SK-N-SH (cell line): ENCODE measurements around the gene ETS2. TPM values are rescaled to one million over a fixed set of nuclear protein-coding genes. Genes with fewer than 3 reads are reported as not detected.
A peak's percentile ranks its signal among the peaks of the same experiment; 100 is the strongest.

Experiments
- CTCF ChIA-PET: fragments of 300-600, 350-600 bp; formaldehyde crosslinking; extraction: SDS; loops from one replicate; lab custom pipeline; 2021; lab: Yijun Ruan, JAX
- POLR2A ChIA-PET: fragments of 350-600 bp; sonication (Branson Sonifier 250); formaldehyde crosslinking; extraction: SDS; loops from one replicate; lab custom pipeline; 2020; ENCODE audit warnings: antibody characterized with exemption, inconsistent platforms; lab: Yijun Ruan, JAX
- DNase-seq: peaks from one replicate; pipeline ENCODE4 v3.0.0; 2012
- H2AFZ ChIP-seq: fragments of 200-600 bp; sonication (generic); 2 replicates; pipeline ENCODE4 v1.8.1; 2016; ENCODE audit warnings: antibody characterized with exemption, mild to moderate bottlenecking, low read depth
- H3F3A ChIP-seq: fragments of 200-600 bp; sonication (generic); replicated peaks from 2 replicates; pipeline ENCODE3; 2016; ENCODE audit warnings: antibody characterized with exemption, mild to moderate bottlenecking; ENCODE audit not compliant: insufficient read depth
- H3K27ac ChIP-seq, 2 experiments: fragments of 200-500 bp in 1 of 2; fragments of 200-600 bp in 1 of 2; sonication (Bioruptor generic) in 1 of 2; sonication (generic), shearing (Covaris generic) in 1 of 2; 2 replicates each; pipeline versions ENCODE4 v1.5.1 to v1.6.1; 2014 to 2016; ENCODE audit warnings: low read depth in 2 of 2, inconsistent platforms in 1 of 2, low read length in 1 of 2, mild to moderate bottlenecking in 1 of 2, mixed read lengths in 1 of 2
- H3K27me3 ChIP-seq: fragments of 200-600 bp; sonication (generic), shearing (Covaris generic); 2 replicates; pipeline ENCODE4 v1.6.1; 2016; ENCODE audit warnings: mixed run types; ENCODE audit not compliant: insufficient read depth
- H3K36me3 ChIP-seq, 2 experiments: fragments of 200-500 bp in 1 of 2; fragments of 200-600 bp in 1 of 2; sonication (Bioruptor generic) in 1 of 2; sonication (generic) in 1 of 2; replicated peaks in 1 of 2; 2 replicates each; pipeline versions ENCODE3 to v1.5.1; 2014 to 2016; ENCODE audit warnings: low read length in 1 of 2, mild to moderate bottlenecking in 1 of 2; ENCODE audit not compliant: insufficient read depth in 2 of 2, control insufficient read depth in 1 of 2
- H3K4me1 ChIP-seq, 2 experiments: fragments of 200-500 bp in 1 of 2; fragments of 200-600 bp in 1 of 2; sonication (Bioruptor generic) in 1 of 2; sonication (generic), shearing (Covaris generic) in 1 of 2; 2 replicates each; pipeline versions ENCODE4 v1.5.1 to v1.6.1; 2014 to 2016; ENCODE audit warnings: low read depth in 1 of 2, low read length in 1 of 2, mixed run types in 1 of 2; ENCODE audit not compliant: insufficient read depth in 2 of 2, control insufficient read depth in 1 of 2
- H3K4me2 ChIP-seq: fragments of 200-600 bp; sonication (generic), shearing (Covaris generic); 2 replicates; pipeline ENCODE4 v1.6.1; 2017; ENCODE audit warnings: mixed run types
- H3K4me3 ChIP-seq, 2 experiments: fragments of 200-500 bp in 1 of 2; fragments of 200-600 bp in 1 of 2; sonication (Bioruptor generic) in 1 of 2; sonication (generic), shearing (Covaris generic) in 1 of 2; 2 replicates each; pipeline versions ENCODE4 v1.5.1 to v1.8.1; 2014 to 2016; ENCODE audit warnings: low read depth in 2 of 2, inconsistent platforms in 1 of 2, low read length in 1 of 2, mild to moderate bottlenecking in 1 of 2, mixed read lengths in 1 of 2, moderate library complexity in 1 of 2
- H3K79me2 ChIP-seq: fragments of 200-600 bp; sonication (generic); 2 replicates; pipeline ENCODE4 v1.8.1; 2017; ENCODE audit warnings: mild to moderate bottlenecking; ENCODE audit not compliant: insufficient read depth
- H3K9ac ChIP-seq: fragments of 200-600 bp; sonication (generic); 2 replicates; pipeline ENCODE4 v1.6.1; 2017; ENCODE audit warnings: mixed run types
- H3K9me2 ChIP-seq: fragments of 200-600 bp; sonication (generic); 2 replicates; pipeline ENCODE4 v1.6.1; 2017; ENCODE audit warnings: mixed run types
- H3K9me3 ChIP-seq: fragments of 200-600 bp; sonication (generic); 2 replicates; pipeline ENCODE4 v1.6.1; 2017; ENCODE audit warnings: mixed run types, mild to moderate bottlenecking, moderate library complexity
- H4K20me1 ChIP-seq: fragments of 200-600 bp; sonication (generic); 2 replicates; pipeline ENCODE4 v1.6.1; 2017; ENCODE audit warnings: mild to moderate bottlenecking, mixed run types; ENCODE audit not compliant: insufficient read depth
- CTCF ChIP-seq: fragments of 200-600 bp; sonication (generic); IDR thresholded peaks from 2 replicates; pipeline ENCODE4 v1.6.1; 2017; ENCODE audit warnings: antibody characterized with exemption, mild to moderate bottlenecking, moderate library complexity
- EZH2phosphoT487 ChIP-seq: fragments of 200-600 bp; sonication (generic); IDR thresholded peaks from 2 replicates; pipeline ENCODE4 v1.6.1; 2017; ENCODE audit warnings: low read depth, mixed run types, mild to moderate bottlenecking, antibody characterized with exemption, moderate library complexity, borderline replicate concordance
- FOXJ3 ChIP-seq: sonication (generic); formaldehyde crosslinking; IDR thresholded peaks from 2 replicates; pipeline ENCODE4 v1.5.1; 2020; ENCODE audit warnings: mild to moderate bottlenecking, missing genetic modification reagents
- GATA2 ChIP-seq: sonication (generic); formaldehyde crosslinking; IDR thresholded peaks from 2 replicates; pipeline ENCODE4 v1.5.0; 2020; ENCODE audit warnings: mild to moderate bottlenecking, missing genetic modification reagents
- JUND ChIP-seq: IDR thresholded peaks from 2 replicates; pipeline ENCODE4 v1.4.0; 2012
- MAX ChIP-seq: IDR thresholded peaks from 2 replicates; pipeline ENCODE4 v1.4.0; 2012; ENCODE audit warnings: low read depth
- MXI1 ChIP-seq: IDR thresholded peaks from 2 replicates; pipeline ENCODE4 v1.6.1; 2012; ENCODE audit warnings: mild to moderate bottlenecking, low read depth, low read length, improper control_type of control experiment
- NFIC ChIP-seq: IDR thresholded peaks from 2 replicates; pipeline ENCODE4 v1.4.0; 2012; ENCODE audit warnings: borderline replicate concordance
- NRF1 ChIP-seq: IDR thresholded peaks from 2 replicates; pipeline ENCODE4 v1.6.1; 2012; ENCODE audit warnings: low read depth, mild to moderate bottlenecking, low read length
- POLR2AphosphoS5 ChIP-seq: IDR thresholded peaks from 2 replicates; pipeline ENCODE4 v1.6.1; 2012; ENCODE audit warnings: low read depth, low read length
- USF1 ChIP-seq: IDR thresholded peaks from 2 replicates; pipeline ENCODE4 v1.4.0; 2012; ENCODE audit warnings: low read depth, borderline replicate concordance
- ZBTB33 ChIP-seq: IDR thresholded peaks from 2 replicates; pipeline ENCODE4 v1.4.0; 2012; ENCODE audit warnings: low read depth, borderline replicate concordance
- WGBS: methylation state at CpG from one replicate; pipeline ENCODE4 v1.1.6; 2017; ENCODE audit warnings: low lambda C conversion rate; 5-methylcytosine and 5-hydroxymethylcytosine counted together
- polyA plus RNA-seq, 3 experiments: library from polyadenylated mRNA; depleted of rRNA; stranded (reverse); fragments of >200 nt; gene quantifications; 2 replicates each; pipeline ENCODE4 v1.2.3, GENCODE V29; 2012

The ETS2 gene
- polyA plus RNA-seq, 1 of the 3 experiments (the other 2 are of a cell fraction), result 16.3 TPM

- peak overlapping the region; percentile 44; the same call in 1 of the 2 replicates for H2AFZ ChIP-seq
Measured at GRCh38 chr21:38806153-38806941, 618 bp downstream of the ETS2 start.

GRCh38 chr21:38806942-38807284 lies 1.2 kb downstream of the ETS2 start:
- Histone ChIP-seq H2AFZ (no peak overlapping the region), H3K79me2 (peaks cover 60% of the 10 kb centered on the region)

More at GRCh38 chr21:38806153-38806941, 618 bp downstream of the ETS2 start:
- 0 out of 2 replicates have a peak, but pooled peaks have one; percentile 21 for TF ChIP-seq CTCF
- no peak for TF ChIP-seq FOXJ3 (CRISPR knock-in tag)
- CTCF ChIA-PET, result interaction anchor here (0.6 to 2.1 kb wide), 10 partner anchors 26 to 331 kb away, joined by 3 to 11 read pairs (median 3); no protein-coding TSS in a partner anchor
- H3K4me3 ChIP-seq, result peak overlapping the region; percentile 68 to 86
- peak overlapping the region; percentile 62 to 95 for H3K27ac ChIP-seq
- H3K9me3 ChIP-seq, result no peaks in the 10 kb centered on the region
- H3K79me2 ChIP-seq, result peaks cover 54% of the 10 kb centered on the region
- H3K27me3 ChIP-seq, result no peaks in the 10 kb centered on the region
- peaks cover 6 to 19% of the 10 kb centered on the region in 2 experiments for H3K36me3 ChIP-seq
- peak; percentile 74 for DNase-seq
- peaks cover 24% of the 10 kb centered on the region for H3F3A ChIP-seq
- POLR2A ChIA-PET, result interaction anchor here (1.0 to 1.2 kb wide), 4 partner anchors 9 to 331 kb away, joined by 3 to 4 read pairs (median 4); no protein-coding TSS in a partner anchor
- H4K20me1 ChIP-seq, result peaks cover 20% of the 10 kb centered on the region
- H3K9ac ChIP-seq, result peak overlapping the region; percentile 94
- peaks cover 25 to 43% of the 10 kb centered on the region in 2 experiments for H3K4me1 ChIP-seq
- peak overlapping the region; percentile 79 for H3K4me2 ChIP-seq
- H3K9me2 ChIP-seq, result no peaks in the 10 kb centered on the region
- WGBS, result under 1% methylated on average over 35 of the region's 72 CpGs

More at GRCh38 chr21:38806942-38807284, 1.2 kb downstream of the ETS2 start:
- Histone ChIP-seq H4K20me1 (peaks cover 24% of the 10 kb centered on the region), H3K9me2 (no peaks in the 10 kb centered on the region), H3K4me3 (peak overlapping the region; percentile 68 to 86), H3K36me3 (peaks cover 9 to 23% of the 10 kb centered on the region in 2 experiments), H3K4me2 (peak overlapping the region; percentile 79), H3K9ac (peak overlapping the region; percentile 94), H3K27me3 (no peaks in the 10 kb centered on the region), H3F3A (peaks cover 24% of the 10 kb centered on the region)
- 3% methylated on average over 9 of the region's 9 CpGs for WGBS
- peak; percentile 63 for TF ChIP-seq GATA2
- TF ChIP-seq POLR2AphosphoS5, result no peak
- no peak for TF ChIP-seq NFIC
- TF ChIP-seq USF1, result no peak
- TF ChIP-seq EZH2phosphoT487, result no peak
- 0 out of 2 replicates have a peak, but pooled peaks have one; percentile 15 for TF ChIP-seq JUND
- no peak for TF ChIP-seq MAX
- no peak for TF ChIP-seq NRF1
- no peak for TF ChIP-seq ZBTB33
- TF ChIP-seq FOXJ3 (CRISPR knock-in tag), result no peak
- no peak for TF ChIP-seq MXI1
- TF ChIP-seq, all 33 proteins: peak for 2
- Histone ChIP-seq H3K27ac (peak overlapping the region; percentile 62 to 95), H3K9me3 (no peaks in the 10 kb centered on the region), H3K4me1 (peaks cover 31 to 38% of the 10 kb centered on the region in 2 experiments)
- CTCF ChIA-PET, result interaction anchor here (0.8 to 2.6 kb wide), 13 partner anchors 13 to 331 kb away, joined by 3 to 15 read pairs (median 3); no protein-coding TSS in a partner anchor
- DNase-seq, result peak; percentile 49
- POLR2A ChIA-PET, result interaction anchor here (0.5 to 2.4 kb wide), 8 partner anchors 15 to 331 kb away, joined by 3 to 13 read pairs (median 6); no protein-coding TSS in a partner anchor
